OCI-LY1 (cell line): ENCODE measurements around the gene SERPINB5.

ENCODE experiments used
- CTCF ChIP-seq: fragments of 200-600 bp; sonication (generic), shearing (Covaris generic); IDR thresholded peaks from 2 replicates; pipeline ENCODE4 v1.5.1; 2017; ENCODE audit warnings: mild to moderate bottlenecking, antibody characterized with exemption, low read length, moderate library complexity, mixed read lengths
- EZH2 ChIP-seq: fragments of 200-600 bp; sonication (generic), shearing (Covaris generic); IDR thresholded peaks from 2 replicates; pipeline ENCODE4 v1.8.0; 2017; ENCODE audit warnings: borderline replicate concordance, mixed run types, mild to moderate bottlenecking, antibody characterized with exemption, low read length, moderate library complexity, mixed read lengths

GRCh38 chr18:63439334-63439733 lies 37.4 kb upstream of the SERPINB5 start:
- TF ChIP-seq CTCF (peak; percentile 89), EZH2 (no peak)
